ENCODE results near the gene LONRF2.

DNA sequence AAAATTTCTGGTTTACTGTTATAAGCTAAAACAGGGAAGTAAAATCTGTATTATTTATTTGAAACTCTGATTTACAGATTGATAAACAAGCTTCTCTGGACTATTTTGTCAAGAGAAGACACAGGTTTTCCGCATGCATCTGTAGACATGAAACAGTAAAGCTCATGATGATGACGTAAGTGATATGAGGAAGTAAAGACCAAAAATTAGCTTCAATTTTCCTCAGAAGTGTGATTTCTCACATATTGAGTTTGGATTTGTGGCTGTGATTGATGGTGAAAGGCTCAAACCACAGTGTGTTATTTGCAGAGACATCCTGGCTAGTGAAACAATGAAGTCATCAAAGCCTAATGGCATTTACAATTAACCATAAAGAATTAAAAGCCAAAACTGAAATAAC, 12.6 kb upstream of the LONRF2 start:
- TF ChIP-seq EZH2phosphoT487 (IDR thresholded peaks at IDR 0.05; ENCODE audit: borderline replicate concordance, low read length) (no peak), EZH2 (IDR thresholded peaks at IDR 0.05; ENCODE audit: low read length, unreplicated experiment) (no peak)
- TF ChIP-seq, protein P1, sequence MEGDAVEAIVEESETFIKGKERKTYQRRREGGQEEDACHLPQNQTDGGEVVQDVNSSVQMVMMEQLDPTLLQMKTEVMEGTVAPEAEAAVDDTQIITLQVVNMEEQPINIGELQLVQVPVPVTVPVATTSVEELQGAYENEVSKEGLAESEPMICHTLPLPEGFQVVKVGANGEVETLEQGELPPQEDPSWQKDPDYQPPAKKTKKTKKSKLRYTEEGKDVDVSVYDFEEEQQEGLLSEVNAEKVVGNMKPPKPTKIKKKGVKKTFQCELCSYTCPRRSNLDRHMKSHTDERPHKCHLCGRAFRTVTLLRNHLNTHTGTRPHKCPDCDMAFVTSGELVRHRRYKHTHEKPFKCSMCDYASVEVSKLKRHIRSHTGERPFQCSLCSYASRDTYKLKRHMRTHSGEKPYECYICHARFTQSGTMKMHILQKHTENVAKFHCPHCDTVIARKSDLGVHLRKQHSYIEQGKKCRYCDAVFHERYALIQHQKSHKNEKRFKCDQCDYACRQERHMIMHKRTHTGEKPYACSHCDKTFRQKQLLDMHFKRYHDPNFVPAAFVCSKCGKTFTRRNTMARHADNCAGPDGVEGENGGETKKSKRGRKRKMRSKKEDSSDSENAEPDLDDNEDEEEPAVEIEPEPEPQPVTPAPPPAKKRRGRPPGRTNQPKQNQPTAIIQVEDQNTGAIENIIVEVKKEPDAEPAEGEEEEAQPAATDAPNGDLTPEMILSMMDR (conservative IDR thresholded peaks at IDR 0.05; ENCODE audit: low read depth, low read length) = no peak
